HTERT RPE-1 (cell line): ENCODE results near the gene NLRP3.
"Not testable (repeated sequence)": the region's sequence is repeated elsewhere in the genome, so short reads cannot be mapped to it uniquely, and the experiment has no call there.

Experiments used
- in situ Hi-C: fragments of 300-500 bp; cut with MboI; formaldehyde crosslinking; loops from 4 replicates; pipeline ENCODE4 v1.14.3; 2020; ENCODE audit warnings: low sequenced_read_pairs

NLRP3 gene

GRCh38 chr1:247390116-247390791 lies 25.7 kb upstream of the NLRP3 start:
- in situ Hi-C loops: no loop called here

- in situ Hi-C loops: no loop called here
Observed at GRCh38 chr1:247390996-247391395, 25.0 kb upstream of the NLRP3 start.

DNA sequence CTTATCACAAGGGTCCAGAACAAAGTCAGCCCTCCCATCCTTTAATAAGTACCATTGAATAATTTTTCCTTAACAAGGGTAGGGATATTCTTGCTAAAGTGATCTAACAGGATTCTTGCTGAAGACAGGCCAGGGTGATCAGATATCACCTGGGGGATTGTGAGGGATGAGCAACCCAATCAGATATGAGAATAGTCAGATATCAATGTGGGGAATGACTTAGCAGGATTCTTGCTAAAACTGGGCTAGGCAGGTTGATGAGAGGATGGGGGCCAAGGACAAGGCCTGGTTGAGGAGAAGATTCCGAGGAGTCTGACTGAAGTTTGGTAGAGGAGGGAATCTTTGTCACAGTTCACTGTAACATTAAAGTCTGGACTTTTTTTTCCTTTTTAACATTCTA lies 23.9 kb upstream of the NLRP3 start:
- in situ Hi-C loops: no loop called here

DNA sequence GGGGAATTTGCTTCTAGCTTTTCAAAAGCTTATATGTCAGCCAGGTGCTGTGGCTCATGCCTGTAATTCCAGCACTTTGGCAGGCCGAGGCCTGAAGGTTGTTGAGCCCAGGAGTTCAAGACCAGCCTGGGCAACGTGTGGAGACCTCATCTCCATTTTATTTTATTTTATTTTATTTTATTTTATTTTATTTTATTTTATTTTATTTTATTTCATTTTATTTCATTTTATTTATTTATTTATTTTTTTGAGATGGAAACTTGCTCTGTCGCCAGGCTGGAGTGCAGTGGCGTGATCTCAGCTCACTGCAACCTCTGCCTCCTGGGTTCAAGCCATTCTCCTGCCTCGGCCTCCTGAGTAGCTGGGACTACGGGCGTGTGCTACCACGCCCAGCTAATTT lies 20.9 kb upstream of the NLRP3 start:
- in situ Hi-C loops: not testable (repeated sequence)

- in situ Hi-C loops: no loop called here
Observed at GRCh38 chr1:247400685-247401084, 15.3 kb upstream of the NLRP3 start.

DNA sequence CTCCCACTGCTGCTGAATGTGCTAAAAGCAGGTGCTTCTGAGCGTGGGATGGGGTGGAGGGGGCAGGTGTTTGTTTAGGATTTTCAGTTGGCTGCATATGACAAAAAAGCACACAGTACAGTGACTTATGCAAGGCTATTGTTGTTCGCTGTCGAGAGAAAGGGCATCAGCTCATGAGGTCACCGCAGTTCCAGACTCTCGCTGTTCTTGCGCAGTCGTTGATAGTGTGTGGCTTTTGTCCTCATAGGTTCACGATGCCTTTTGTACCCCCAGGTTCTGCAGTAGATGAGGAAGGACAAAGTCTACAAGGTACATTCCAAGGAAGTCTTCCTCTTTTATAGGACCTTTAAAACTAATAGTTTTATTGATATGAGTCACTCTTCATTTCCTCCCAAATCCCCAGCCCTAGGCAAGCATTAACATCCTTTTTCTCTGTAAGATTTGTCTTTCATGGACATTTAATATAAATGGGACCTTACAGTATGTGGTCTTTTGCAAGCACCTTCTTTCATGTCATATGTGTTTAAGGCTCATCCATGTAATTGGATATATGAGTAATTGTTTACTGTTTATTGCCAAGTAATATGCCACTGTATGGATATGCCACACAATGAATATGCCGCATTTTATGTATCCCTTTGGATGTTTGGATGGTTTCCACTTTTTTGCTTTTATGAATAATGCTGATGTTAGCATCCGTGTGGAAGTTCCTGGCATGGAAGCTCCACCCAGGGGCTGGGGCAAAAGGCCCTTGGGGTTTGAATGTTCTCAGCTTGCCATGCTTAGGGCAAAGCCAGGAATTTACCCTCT lies 14.5 kb upstream of the NLRP3 start:
- in situ Hi-C loops: no loop called here

- in situ Hi-C loops: no loop called here
Observed at GRCh38 chr1:247402120-247402675, 13.8 kb upstream of the NLRP3 start.

DNA sequence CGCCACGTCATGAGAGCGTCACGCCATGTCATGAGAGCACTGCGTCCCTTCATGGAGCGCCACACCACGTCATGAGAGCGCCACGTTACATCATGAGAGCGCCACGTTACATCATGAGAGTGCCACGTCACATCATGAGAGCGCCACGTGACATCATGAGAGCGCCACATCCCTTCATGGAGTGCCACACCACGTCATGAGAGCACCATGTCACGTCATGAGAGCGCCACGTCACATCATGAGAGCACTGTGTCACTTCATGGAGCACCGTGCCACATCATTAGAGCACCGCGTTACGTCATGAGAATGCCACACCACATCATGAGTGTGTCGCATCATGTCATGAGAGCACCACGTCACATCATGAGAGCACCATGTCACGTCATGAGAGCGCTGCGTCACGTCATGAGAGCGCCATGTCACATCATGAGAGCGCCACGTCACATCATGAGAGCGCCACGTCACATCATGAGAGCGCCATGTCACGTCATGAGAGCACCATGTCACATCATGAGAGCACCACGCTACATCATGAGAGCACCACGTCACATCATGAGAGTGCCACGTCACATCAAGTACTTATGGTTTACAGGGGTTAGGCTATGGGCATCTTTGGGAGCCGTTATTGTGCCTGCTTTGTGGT lies 9.8 kb upstream of the NLRP3 start:
- in situ Hi-C loops: no loop called here

- in situ Hi-C loops: no loop called here
Observed at GRCh38 chr1:247407180-247407616, 8.8 kb upstream of the NLRP3 start.

- in situ Hi-C loops: no loop called here
Observed at GRCh38 chr1:247408100-247408499, 7.9 kb upstream of the NLRP3 start.

DNA sequence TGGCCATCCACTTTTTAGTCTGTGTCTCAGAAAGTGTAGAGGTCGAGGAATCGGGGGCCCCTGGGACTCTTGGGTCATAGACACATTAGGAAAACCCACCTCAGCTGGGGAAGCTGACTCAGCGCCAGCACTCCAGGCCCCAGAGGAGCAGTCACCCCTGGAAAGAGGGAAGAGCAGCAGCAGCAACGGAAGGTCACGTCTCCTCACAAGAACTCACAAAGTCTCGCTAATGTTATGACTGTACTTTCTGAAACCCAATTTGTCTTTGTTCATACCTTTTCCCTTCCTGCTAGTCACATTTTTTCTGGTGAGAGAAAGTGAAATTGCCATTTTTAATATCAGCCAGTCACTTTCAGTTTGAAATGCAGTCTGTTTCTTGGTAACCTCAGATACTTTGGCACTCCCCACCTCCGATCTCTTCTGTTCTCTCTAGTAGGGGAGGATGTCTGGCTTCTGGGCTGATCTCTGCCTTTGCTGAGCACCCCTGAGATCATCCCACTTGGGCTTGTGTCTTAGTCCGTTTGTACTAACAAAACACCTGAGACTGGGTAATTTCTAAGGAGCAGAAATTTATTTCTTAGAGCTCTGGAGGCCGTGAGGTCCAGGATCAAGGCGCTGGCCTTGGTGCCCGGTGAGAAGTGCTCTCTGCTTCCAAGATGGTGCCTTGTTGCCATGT lies 6.0 kb upstream of the NLRP3 start:
- in situ Hi-C loops: no loop called here

- in situ Hi-C loops: no loop called here
Observed at GRCh38 chr1:247411621-247412327, 4.2 kb upstream of the NLRP3 start.

DNA sequence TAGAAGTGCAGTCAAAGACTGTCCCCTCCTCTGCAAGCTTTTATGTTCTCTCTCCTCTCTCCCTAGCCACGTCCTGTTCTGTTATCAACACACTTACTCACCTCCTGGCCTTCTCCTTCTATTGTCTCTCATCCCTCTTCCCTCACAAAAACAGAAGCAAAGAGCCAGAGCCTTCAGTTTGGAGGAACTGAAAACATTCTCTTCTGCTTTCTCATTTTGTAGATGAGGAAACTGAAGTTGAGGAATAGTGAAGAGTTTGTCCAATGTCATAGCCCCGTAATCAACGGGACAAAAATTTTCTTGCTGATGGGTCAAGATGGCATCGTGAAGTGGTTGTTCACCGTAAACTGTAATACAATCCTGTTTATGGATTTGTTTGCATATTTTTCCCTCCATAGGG lies 1.9 kb downstream of the NLRP3 start:
- in situ Hi-C loops: no loop called here

DNA sequence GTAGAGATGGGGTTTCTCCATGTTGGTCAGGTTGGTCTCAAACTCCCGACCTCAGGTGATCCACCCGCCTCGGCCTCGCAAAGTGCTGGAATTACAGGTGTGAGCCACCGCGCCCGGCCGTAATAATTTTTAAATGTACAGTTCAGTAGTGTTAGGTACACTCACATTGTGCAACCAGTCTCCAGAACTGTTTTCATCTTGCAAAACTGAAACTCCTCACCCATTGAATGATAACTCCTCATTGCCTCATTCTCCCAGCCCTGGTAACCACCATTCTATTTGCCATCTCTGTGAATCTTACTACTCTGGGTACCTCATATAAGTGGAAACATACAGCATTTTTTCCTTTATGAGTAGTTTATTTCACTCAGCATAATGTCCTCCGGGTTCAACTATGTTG lies 3.4 kb downstream of the NLRP3 start:
- in situ Hi-C loops: no loop called here

DNA sequence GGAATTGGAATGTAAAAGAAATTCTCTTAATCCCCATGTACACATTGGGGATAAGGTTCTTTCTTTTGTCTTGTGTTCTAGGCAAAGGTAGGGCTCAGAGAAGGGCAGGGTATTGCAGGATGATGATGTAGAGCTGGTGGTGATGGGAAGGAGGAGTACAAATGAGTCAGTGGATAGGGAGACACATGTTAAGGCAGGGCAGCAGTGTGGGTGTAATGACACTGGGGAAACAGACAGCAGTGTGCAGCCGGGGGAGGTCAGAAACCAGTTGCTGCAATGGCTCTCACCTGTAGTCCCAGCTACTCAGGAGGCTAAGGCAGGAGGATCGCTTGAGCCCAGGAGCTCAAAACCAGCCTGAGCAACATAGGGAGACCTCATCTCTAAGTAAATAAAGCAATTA lies 5.1 kb downstream of the NLRP3 start:
- in situ Hi-C loops: no loop called here

GRCh38 chr1:247429496-247429895 lies 13.5 kb downstream of the NLRP3 start:
- in situ Hi-C loops: no loop called here

DNA sequence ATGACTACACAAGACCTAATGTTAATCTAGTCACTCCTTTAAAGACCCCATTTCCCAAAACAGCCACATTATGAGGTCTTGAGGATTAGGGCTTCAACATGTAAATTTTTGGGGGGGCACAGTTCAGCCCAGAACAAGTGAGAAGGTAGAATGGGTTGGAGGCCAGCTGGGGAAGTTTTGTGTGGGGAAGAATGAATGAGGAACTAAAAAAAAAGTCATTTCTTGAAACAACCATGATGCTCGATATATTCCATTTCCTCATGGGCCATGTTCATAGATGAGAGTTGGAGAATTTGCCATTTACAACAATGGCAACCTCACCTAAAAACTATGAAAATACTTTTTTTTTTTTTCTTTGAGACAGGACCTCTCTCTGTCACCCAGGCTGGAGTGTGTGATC lies 14.5 kb downstream of the NLRP3 start:
- in situ Hi-C loops: no loop called here

- in situ Hi-C loops: no loop called here
Observed at GRCh38 chr1:247431643-247432042, 15.7 kb downstream of the NLRP3 start.

GRCh38 chr1:247434005-247434404 lies 18.0 kb downstream of the NLRP3 start:
- in situ Hi-C loops: no loop called here

- in situ Hi-C loops: no loop called here
Observed at GRCh38 chr1:247435030-247435758, 19.2 kb downstream of the NLRP3 start.
